Sigmoid colon (tissue), 4 donors: ENCODE data around the gene SLC9A9.

Experiments
- CTCF ChIP-seq, 4 experiments: fragments of 450-650 bp in 3 of 4; fragments of 200-600 bp in 1 of 4; IDR thresholded peaks; one replicate each; pipeline ENCODE4 v1.5.1; 2016 to 2019; ENCODE audit warnings: antibody characterized with exemption in 4 of 4, mild to moderate bottlenecking in 3 of 4, moderate library complexity in 2 of 4
- EP300 ChIP-seq, 4 donors: sonication (generic); formaldehyde crosslinking; IDR thresholded peaks; one replicate each; pipeline ENCODE4 v1.6.1; 2017; ENCODE audit warnings: antibody characterized with exemption in 4 of 4
- POLR2AphosphoS5 ChIP-seq, 4 donors: sonication (generic); formaldehyde crosslinking; IDR thresholded peaks; one replicate each; pipeline ENCODE4 v1.6.1; 2017; ENCODE audit warnings: antibody characterized with exemption in 4 of 4

- TF ChIP-seq CTCF (IDR thresholded peaks at IDR 0.05) (no peak), EP300 (IDR thresholded peaks at IDR 0.05) (no peak), POLR2AphosphoS5 (IDR thresholded peaks at IDR 0.05) (no peak)
Measured at GRCh38 chr3:143441516-143442171, 406.6 kb downstream of the SLC9A9 start.
